Stimulated activated CD8-positive, alpha-beta memory T cell treated with anti-CD3 and anti-CD28 coated beads, Interleukin-2, amount 100 ng/mL, for 48 hours (primary cell): Measurements from ENCODE around the gene ADPRM.
"Not testable (repeated sequence)": the region's sequence is repeated elsewhere in the genome, so short reads cannot be mapped to it uniquely, and the experiment has no call there.

Experiments
- DNase-seq, 2 donors: peaks; one replicate each; pipeline ENCODE4 v3.0.0-alpha.2; 2020; ENCODE audit warnings: low read depth in 2 of 2

Gene ADPRM, protein sequence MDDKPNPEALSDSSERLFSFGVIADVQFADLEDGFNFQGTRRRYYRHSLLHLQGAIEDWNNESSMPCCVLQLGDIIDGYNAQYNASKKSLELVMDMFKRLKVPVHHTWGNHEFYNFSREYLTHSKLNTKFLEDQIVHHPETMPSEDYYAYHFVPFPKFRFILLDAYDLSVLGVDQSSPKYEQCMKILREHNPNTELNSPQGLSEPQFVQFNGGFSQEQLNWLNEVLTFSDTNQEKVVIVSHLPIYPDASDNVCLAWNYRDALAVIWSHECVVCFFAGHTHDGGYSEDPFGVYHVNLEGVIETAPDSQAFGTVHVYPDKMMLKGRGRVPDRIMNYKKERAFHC

DNA sequence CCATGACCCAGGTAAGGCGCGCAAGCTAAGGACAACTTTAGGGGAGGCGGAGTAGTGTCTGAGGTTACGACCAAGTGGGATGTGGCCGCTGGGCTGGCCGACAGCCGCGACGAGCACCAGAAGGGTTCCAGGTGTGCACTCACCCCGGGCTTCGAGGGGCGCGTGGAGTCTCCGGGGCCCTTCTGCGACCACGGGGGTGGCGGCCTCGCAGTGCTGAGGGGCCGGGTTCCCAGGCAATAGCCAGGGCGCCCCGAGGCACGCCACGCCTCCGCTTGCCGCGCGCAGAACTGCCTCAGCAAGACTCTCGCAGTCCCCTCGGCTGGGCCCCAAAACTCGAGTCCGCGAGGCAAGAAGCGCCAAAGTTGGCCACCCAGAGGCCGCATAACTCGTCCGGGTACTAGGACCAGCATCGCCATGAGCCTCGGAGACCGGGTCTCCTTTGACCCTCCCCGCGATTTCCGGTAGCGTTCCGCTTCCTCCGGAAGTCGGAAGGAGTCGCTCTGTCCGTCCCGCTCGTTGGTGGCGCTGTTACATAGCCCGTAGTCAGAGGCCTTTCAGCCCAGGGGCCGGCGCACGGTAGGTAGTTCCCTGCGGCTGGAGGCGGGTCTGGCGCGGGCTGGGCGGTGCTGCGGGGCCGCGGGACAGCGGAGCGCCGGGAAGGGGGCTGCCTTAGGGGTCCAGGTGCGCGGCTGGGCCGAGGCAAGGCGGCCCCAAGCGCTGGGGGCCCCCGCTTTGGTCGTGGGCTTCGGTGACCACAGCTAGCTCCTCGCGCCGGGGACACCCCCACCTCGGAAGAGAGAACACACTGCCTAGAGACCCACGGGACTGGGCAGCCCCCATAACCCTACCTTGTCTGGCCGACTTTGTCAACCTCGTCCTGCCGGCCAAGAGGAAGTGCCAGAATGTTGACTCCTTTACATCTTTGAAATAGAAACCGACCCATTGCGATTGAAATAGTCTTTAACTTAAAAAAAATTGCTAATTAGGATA, at the start of gene ADPRM, which contains the start of gene SCO1:
ADPRM (plus strand) TSS at position 503 of the 990 bp plus-strand sequence. CDS start 7,333 bp downstream, outside the sequence.
SCO1 (minus strand) TSS at position 442 of the 990 bp plus-strand sequence; CDS start at position 416, 26 bp downstream.
- DNase-seq = peak; percentile 83 to 89

DNA sequence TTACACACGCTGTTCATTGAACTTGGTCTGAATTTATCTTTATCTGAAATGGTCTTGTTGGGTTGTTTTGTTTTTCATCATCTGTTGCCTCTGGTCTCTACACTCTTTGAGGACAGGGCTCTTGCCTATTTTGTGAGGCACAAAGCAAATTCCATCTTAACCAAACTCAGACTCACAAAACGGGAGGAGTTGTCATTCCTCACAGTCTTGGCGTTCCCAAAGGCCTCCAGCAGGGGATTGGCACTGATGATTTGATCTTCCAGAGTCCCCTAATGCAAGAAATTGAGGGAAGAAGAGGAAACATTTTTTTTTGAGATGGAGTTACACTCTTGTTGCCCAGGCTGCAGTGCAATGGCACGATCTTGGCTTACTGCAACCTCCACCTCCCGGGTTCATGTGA, 49.0 kb upstream of the ADPRM start:
- no peak for DNase-seq

DNA sequence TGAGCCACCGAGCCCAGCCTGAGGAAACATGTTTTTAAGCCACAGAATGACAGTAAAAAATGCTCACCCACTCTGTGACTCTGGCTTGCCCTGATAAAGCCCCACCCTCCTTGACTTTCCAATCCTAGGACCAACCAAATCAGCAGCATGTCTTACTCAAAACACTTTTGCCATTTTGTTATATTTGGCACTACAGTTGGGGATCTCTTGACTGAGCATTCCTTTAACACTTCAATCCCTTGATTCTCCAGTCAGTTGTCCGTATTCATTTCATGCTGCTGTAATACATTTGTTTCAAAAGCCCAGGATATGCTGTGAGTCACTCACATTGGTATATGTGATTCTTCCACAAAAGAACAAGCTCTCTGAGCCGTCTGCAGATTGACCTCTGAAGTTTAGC, 48.4 kb upstream of the ADPRM start:
- DNase-seq = no peak

DNA sequence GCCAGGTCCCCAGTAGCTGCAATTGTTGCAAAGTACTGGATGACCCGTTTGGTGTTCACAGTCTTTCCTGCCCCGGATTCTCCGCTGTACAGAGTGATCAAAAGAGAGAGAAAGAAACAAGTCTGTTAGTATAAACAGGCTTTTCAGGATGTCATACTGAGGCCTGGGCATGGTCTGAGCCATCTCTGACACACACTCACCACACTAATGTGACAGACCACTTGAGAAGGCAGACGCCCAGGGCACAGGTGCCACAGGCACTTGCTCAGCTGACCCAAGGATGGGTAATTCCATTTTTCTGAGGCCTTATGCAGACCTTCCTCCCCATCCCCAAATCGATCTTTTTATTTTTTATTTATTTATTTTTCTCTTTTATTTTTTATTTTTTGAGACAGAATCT, 47.8 kb upstream of the ADPRM start:
- DNase-seq = no peak

DNA sequence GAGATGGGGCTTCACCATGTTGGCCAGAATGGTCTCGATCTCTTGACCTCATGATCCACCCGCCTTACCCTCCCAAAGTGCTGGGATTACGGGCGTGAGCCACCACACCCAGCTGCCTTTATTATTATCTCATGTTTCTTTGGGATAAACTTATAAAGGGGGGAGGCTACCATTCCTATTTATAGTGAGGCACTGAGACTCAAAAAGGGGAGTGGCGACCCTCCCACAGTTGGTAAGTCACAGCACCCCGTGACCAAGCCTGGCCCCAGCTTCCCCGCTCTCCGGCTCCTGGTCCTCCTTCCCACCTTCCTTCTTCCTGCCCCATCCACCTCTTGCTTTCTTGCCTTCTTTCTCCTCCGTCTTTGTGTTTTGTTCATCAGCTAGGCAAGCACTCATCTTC, 45.5 kb upstream of the ADPRM start:
- no peak for DNase-seq

DNA sequence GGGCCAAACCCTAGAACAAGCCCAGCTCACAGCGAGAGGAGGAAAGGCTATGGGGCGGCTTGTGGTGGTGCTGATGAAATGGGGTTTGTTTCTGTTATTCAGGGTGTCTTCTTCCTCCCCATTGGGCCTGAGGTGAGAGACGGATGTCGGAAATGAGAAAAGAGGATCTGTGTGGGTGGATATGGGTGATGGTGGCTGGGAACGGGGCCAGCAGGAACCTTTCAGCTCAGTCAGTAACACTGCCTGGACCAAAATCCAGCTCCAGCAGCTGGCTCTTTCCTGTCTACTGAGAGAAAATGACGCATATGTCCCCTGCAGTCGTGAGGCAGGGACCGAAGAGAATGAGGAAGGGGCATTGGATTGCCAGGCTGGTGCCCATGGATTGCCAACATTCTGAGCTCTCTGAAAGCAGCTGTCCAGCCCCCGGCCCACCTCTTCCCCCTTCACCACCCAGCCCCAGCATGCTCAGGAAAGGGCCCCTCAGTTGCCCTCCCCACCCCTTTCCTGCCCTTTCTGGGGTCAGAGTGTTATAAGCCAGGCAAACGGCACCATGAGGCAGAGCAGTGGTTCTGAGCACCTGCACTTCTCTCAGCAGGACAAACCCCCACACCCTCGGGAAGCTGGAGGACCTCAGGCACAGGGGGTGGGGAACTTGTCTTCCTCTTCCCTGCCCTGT, 44.3 kb upstream of the ADPRM start:
- DNase-seq = peak in 1 of 2 donors; percentile 7

DNA sequence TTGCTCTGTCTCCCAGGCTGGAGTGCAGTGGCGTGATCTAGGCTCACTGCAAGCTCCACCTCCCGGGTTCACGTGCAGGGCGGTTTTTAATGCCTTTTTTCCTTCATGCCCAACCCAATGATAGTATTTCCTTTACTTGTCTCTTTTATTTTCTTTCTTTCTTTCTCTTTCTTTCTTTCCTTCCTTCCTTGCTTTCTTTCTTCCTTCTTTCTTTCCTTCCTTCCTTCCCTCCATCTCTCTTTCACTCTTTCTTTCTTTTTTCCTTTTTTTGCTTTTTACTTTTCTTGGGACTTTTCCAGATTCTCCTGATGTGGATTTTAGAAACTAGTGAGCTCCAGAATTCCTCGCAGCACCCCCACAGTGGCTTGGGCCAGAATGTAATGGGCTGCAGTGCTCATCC, 43.4 kb upstream of the ADPRM start:
- DNase-seq = no peak

DNA sequence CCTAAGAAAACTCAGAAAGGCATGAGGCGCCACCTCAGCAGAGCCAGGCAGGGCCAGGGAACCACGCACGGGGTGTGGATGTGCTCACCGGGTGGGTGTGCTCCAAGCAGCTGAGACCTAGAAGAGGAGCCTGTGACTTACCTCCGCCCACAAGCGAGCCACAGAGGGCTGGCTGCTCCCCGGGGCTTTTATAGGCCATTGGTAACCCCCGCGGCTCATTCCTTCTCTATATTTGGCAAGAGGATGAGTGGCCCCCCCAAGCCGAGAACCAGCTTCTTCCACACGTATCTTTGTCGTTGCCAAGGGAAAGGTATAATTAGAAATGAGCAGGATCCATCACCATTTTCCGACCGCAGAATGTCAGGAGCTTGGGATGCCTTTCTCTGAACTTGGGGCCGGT, 40.2 kb upstream of the ADPRM start, which contains the start of gene MYH3:
MYH3 (minus strand) TSS at position 162 of the 400 bp plus-strand sequence. CDS start 2,245 bp downstream, outside the sequence.
- DNase-seq = no peak

DNA sequence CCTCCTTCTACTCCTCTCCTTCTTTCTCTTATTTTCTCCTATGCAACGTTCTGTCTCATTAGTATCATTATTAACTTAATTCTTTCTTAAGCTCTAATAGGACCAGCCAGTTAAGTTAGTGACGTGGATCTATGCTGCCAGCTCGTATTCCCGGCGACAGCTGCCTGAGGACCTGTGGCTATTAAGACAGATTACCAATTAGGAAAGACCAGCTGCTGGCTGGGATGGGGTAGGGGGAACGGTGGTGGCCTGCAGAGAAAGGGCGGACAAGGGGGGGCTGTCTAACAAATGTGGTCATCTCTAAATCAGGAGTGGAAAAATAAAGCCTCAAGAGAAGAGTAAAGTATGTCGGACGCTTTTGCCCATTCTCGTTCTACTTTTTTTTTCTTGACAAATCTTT, 39.5 kb upstream of the ADPRM start:
- DNase-seq = no peak

DNA sequence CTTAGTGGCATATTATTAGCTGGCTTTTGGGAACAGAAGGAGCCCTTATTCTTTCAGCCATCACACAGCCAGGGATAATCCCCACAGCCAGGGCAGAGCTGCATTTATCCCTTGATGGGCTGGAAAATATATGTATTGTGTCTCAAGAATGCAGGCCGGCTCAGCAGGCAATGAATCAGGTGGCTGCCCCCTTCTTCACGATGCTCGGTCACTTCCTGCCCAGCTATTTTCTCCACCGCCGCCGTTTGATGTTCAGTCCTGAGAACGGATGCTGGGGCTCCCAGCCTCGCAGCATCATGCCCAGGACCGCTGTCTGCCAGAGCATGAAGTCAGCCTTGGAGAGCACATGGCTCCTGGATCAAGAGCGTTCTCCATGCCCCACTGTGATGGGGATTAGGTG, 36.0 kb upstream of the ADPRM start:
- no peak for DNase-seq

DNA sequence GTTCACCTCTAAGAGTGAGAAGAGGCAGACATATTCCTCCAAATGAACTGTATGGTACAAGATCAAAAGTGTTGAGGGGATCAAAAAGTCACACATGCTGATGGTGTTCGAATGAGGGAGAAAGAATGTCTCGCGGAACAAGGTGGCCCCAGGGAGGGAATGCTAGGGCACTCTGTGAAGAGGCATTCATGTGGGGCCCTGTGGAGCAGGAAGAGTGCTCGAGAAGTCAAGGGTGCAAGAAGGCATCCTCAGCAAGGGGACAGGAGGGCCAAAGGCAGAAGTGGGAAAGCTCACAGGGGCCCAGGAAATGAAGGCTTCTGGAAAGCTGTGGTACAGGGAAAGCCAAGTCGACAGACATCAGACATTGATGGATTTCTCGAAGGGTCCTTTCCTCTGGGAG, 34.2 kb upstream of the ADPRM start:
- no peak for DNase-seq

DNA sequence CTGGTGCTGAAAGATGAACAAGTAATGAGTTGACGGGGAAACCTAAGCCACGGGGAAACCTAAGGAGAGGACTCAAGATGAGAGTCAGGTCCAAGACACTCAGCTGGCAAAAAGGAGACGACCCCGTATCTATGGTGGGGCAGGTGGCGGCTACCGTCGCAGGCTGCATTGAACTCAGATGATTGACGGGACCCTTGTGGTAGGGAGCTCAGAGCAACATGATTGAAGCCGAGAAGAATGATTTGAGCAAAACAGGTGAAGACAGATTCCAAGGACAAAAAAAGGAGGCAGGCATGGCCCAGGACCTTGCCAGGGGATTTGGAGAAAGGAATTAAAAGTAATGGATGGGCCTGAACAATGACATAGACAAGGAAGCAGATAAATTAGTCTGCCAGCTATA, 32.8 kb upstream of the ADPRM start:
- DNase-seq = no peak

DNA sequence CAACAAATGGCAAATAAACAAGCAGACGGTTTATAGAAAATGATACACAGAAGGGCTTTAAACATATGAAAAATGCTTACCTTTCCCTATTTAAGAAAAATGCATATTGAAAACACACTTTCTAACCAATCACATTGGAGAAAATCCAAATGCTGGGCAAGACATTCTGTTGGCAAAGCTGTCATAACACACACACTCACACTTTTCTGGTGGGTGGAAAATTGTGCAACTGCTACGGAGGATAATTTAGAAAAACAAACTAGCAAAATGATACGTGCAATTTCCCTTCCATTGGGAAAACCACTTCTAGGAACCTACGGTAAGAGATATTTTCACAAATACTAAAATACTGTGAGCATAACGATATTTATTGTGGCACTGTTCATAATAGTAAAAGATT, 30.5 kb upstream of the ADPRM start:
- no peak for DNase-seq

DNA sequence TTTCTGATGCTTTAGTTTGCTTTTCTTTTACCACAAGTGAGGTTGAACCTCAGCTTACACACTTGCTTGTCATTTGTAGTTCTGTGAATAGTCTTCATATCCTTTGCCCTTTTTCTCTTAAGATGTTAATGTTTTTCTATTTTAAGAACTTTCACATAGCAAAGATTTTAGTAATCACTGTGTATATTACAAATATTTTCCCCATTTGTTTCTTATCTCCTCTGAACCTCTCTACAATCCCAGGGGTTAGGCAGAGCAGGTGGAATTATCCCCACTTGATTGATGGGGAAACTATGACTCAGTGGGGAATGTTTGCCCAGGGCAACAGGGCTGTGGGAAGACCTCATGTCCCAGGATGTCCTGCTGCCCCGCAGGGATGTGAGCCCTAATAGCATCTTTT, 28.6 kb upstream of the ADPRM start:
- no peak for DNase-seq

DNA sequence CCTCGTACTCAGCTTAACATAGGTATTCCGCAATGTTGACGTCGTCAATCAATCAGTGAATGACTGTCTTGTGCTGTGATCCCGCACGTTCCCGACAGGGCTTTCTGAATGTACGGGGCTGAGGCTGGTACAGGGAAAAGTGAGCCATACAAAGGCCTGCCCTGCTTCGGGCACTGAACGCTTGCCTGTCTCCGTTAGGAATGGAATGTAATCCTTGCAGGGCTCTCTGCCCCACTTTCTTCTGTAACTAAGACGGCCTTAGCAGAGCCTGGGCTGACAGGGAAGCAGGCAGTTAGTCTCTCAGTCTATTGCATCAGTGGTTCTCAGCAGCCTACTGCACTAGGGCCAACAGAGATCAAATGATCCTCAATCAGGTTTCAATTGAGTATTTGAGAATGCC, 24.1 kb upstream of the ADPRM start:
- DNase-seq = no peak

DNA sequence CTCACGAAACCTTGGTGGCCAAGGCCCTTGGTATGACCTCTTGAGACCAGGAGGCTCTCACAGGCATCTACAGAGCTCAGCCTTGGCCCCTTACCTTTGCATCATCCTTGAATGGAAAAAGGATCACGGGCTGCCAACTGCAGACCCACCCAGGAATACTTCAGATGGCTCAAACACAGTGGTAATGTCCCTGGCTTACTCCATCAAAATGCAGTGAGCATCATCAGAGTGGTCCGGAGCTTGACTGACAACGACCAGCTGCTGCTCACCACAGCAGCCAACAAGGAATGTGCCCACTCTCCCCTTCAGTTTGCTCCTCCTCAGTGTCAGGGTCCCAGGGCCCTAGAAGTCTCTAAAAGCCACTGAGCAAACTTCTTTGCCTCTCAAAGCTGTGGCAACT, 22.7 kb upstream of the ADPRM start:
- DNase-seq = no peak

DNA sequence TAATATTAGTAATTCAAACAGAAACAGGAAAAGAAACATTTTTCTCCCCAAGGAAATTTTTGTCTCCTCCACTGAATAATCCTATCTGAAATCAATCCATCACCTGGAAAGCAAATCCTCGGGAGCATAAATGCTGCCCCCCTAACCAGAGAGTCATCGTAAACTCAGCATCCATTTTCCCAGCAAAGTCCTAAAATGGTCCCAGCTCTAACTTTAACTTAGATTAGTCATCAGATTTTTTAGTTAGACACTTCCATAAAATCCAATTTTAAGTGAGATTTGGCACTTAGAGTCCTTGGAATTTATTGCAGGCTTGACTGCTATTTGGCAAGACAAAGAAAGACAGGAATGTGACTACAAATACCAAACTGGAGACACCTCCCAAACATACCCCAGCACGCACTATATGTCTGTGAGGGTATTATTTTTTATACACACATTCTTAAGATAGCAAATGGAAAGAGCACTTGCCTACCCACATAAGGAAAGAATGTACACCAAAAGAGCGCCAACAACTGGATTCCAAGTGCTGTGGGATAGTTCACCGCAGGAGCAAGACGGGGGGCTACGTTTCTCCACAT, 15.4 kb upstream of the ADPRM start:
- no peak for DNase-seq

DNA sequence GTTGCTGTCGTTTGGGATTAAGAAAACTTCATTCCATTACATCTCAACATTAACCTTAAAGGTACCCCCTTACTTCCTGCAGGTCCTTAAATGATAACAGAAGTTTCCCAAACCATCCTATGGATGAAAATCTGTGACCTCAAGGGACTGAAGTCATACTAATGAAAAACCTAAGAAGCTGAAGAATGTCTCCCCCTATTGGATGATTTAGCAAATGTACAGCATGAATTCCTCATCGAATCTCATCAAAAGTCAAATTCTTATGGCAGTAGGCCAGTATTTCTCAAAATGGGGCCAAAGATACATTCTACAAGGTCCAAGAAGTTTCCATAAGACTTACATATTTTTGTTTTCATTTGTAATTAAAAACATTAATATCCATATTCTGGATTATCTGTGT, 13.5 kb upstream of the ADPRM start:
- no peak for DNase-seq

DNA sequence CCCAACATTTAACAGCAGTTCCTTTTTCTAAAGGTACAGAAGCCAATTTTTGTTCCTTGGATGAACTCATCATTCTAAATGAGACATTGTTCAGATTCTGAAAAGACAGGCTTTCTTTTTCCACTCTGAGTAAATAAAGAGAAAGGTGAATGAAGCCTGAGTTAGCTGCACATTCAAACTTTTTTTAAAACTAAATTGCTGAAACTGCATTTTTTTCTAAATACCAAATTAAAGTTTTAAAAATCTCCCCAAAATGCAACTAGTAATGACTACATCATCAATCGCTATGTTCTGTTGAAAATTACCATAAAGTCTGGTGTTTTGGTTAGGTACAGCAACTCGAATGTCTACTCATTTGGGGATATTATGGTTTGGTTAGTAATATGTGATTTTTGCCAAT, 9.9 kb upstream of the ADPRM start:
- no peak for DNase-seq

DNA sequence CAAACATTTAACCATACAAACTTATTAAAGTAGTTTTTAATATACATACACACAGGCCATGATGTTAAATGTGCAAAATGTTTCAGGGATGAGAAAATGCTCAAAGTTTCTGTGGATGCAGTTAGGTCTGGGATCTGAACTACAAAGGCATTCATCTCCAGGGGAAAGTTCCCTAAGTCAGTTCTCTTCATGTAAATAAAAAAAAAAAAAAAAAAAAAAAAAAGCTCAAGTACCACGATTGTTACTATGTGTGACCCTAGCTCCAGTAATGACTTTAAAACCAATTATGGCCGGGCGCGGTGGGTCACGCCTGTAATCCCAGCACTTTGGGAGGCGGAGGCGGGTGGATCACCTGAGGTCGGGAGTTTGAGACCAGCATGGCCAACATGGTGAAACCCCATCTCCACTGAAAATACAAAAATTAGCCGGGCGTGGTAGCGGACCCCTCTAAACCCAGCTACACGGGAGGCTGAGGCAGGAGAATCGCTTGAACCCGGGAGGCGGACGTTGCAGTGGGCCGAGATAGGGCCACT, 1.5 kb upstream of the ADPRM start:
- DNase-seq = not testable (repeated sequence)

DNA sequence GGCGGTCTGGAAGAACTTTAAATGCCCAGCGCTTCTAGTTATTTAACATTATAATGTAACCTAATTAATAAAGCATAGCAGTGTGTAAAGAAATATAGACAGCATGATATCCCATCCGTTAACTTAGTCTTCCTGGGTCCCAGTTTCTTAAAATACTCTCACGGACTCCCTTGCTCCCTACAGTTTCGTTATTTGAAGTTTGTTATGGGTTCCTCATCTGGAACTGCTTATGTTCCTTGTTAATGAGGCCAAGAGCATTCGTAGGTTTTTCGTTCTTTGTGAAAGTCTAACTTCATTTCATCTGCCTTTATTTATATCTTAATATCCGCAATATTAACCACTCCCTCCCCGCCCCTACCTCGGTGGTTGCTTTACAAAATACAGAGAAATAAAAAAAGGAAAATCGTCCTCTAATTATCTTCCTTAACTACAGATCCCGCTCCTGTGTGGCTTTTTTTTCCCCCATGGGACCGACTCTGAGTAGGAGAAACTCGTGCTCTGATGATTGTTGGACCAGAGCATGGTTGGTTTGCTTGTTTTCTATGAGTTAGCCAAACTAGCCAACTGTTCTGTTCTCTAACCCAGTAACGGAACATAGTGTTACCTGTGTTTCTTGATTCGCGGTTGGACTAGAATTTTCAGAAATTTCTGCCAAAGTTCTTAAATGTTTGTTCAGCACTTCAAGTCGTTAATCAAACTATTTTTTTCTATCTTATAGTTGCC, 863 bp downstream of the ADPRM start:
- no peak for DNase-seq
